ENCODE data around the gene CTNNA2. TPM values are rescaled to one million over a fixed set of nuclear protein-coding genes. Genes with fewer than 3 reads are reported as not detected.

CTNNA2 gene
- polyA plus RNA-seq, 1 of the 3 experiments (the other 2 are of a cell fraction): 0.30 TPM

DNA sequence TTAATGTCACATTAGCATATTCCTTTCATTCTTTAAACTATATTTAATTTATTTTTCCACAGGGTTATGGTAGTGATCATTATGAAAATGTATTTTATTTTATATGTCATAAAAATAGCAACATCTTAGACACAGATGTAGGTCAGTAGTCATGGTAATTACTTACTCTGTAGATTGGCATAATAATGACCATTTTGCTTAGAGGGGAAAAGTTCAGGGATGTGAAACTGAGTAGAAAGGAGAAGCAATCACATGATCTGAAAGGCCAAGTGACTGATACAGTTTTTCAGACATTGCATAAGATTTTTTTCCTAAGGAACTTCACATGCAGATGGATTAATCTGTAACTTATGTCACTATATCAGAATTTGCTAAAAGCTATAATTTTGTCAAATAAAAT lies 286.9 kb downstream of the CTNNA2 start:
- Histone ChIP-seq H2AFZ (ENCODE audit: low read depth) (no peak overlapping the region), H3K79me2 (ENCODE audit: insufficient read depth) (no peaks in the 10 kb centered on the region), H3K9me3 (no peaks in the 10 kb centered on the region), H3K27me3 (ENCODE audit: insufficient read depth) (no peaks in the 10 kb centered on the region), H3K4me1 (ENCODE audit: control insufficient read depth in 1 of 2, insufficient read depth in 2 of 2, low read depth in 1 of 2, low read length in 1 of 2) (no peaks in the 10 kb centered on the region; a peak in 1 of 4 replicates), H3K36me3 (replicated peaks in 1 of 2; ENCODE audit: control insufficient read depth in 1 of 2, insufficient read depth in 2 of 2, low read length in 1 of 2) (no peaks in the 10 kb centered on the region), H3K9ac (no peak overlapping the region), H4K20me1 (ENCODE audit: insufficient read depth) (no peaks in the 10 kb centered on the region), H3K4me3 (ENCODE audit: low read depth in 2 of 2, low read length in 1 of 2) (no peak overlapping the region), H3K9me2 (no peaks in the 10 kb centered on the region), H3K4me2 (no peak overlapping the region), H3F3A (replicated peaks; ENCODE audit: insufficient read depth) (no peaks in the 10 kb centered on the region), H3K27ac (ENCODE audit: low read depth in 2 of 2, low read length in 1 of 2) (no peak overlapping the region)
- ChIA-PET CTCF (no interaction called here), POLR2A (no interaction called here)
- DNase-seq: no peak
- TF ChIP-seq GABPA (IDR thresholded peaks at IDR 0.05; ENCODE audit: low read depth): no peak
- no peak for TF ChIP-seq RFX5 (IDR thresholded peaks at IDR 0.05; ENCODE audit: low read length)
- TF ChIP-seq, protein P1, sequence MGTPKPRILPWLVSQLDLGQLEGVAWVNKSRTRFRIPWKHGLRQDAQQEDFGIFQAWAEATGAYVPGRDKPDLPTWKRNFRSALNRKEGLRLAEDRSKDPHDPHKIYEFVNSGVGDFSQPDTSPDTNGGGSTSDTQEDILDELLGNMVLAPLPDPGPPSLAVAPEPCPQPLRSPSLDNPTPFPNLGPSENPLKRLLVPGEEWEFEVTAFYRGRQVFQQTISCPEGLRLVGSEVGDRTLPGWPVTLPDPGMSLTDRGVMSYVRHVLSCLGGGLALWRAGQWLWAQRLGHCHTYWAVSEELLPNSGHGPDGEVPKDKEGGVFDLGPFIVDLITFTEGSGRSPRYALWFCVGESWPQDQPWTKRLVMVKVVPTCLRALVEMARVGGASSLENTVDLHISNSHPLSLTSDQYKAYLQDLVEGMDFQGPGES (IDR thresholded peaks at IDR 0.05; ENCODE audit: low read depth, low read length): no peak
- TF ChIP-seq, protein P2, sequence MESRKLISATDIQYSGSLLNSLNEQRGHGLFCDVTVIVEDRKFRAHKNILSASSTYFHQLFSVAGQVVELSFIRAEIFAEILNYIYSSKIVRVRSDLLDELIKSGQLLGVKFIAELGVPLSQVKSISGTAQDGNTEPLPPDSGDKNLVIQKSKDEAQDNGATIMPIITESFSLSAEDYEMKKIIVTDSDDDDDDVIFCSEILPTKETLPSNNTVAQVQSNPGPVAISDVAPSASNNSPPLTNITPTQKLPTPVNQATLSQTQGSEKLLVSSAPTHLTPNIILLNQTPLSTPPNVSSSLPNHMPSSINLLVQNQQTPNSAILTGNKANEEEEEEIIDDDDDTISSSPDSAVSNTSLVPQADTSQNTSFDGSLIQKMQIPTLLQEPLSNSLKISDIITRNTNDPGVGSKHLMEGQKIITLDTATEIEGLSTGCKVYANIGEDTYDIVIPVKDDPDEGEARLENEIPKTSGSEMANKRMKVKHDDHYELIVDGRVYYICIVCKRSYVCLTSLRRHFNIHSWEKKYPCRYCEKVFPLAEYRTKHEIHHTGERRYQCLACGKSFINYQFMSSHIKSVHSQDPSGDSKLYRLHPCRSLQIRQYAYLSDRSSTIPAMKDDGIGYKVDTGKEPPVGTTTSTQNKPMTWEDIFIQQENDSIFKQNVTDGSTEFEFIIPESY (IDR thresholded peaks at IDR 0.05; ENCODE audit: borderline replicate concordance, low read depth): no peak
- TF ChIP-seq NFIC (IDR thresholded peaks at IDR 0.05; ENCODE audit: borderline replicate concordance): no peak
- no peak for TF ChIP-seq SIN3A (IDR thresholded peaks at IDR 0.05; ENCODE audit: borderline replicate concordance, low read depth, low read length)
- TF ChIP-seq EP300 (IDR thresholded peaks at IDR 0.05; ENCODE audit: borderline replicate concordance in 1 of 2, low read depth in 1 of 2, low read length in 1 of 2): no peak
- TF ChIP-seq GATA2 (CRISPR knock-in tag; IDR thresholded peaks at IDR 0.05): no peak
- TF ChIP-seq, protein P3, sequence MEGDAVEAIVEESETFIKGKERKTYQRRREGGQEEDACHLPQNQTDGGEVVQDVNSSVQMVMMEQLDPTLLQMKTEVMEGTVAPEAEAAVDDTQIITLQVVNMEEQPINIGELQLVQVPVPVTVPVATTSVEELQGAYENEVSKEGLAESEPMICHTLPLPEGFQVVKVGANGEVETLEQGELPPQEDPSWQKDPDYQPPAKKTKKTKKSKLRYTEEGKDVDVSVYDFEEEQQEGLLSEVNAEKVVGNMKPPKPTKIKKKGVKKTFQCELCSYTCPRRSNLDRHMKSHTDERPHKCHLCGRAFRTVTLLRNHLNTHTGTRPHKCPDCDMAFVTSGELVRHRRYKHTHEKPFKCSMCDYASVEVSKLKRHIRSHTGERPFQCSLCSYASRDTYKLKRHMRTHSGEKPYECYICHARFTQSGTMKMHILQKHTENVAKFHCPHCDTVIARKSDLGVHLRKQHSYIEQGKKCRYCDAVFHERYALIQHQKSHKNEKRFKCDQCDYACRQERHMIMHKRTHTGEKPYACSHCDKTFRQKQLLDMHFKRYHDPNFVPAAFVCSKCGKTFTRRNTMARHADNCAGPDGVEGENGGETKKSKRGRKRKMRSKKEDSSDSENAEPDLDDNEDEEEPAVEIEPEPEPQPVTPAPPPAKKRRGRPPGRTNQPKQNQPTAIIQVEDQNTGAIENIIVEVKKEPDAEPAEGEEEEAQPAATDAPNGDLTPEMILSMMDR (IDR thresholded peaks at IDR 0.05): no peak

DNA sequence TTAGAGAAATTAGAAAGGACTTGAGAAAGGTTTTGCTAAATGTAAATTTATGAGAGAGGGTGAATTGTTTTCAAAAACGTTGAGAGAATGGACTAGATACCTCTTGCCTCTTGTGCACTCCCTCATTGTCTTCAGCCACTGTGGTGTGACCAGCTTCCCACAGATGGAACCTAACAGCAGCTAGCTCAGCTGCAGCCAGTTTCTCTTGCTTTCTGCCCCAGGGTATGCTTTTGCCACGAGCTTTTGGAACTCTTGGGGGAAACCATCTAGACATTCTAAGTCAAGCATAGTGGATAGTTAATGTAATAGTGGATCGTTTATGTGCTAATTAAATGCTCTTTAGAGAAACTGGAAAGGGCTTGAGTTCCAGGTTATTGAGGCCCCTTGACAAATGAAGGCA lies 288.2 kb downstream of the CTNNA2 start:
- no peaks in the 10 kb centered on the region for H3K27me3 ChIP-seq (ENCODE audit: insufficient read depth)
- ChIA-PET CTCF (interaction anchor here (1.1 kb wide), 1 partner anchor 86 kb away, joined by 3 read pairs; no protein-coding TSS in a partner anchor), POLR2A (no interaction called here)
- H3K9me2 ChIP-seq: no peaks in the 10 kb centered on the region
- TF ChIP-seq, protein P4, sequence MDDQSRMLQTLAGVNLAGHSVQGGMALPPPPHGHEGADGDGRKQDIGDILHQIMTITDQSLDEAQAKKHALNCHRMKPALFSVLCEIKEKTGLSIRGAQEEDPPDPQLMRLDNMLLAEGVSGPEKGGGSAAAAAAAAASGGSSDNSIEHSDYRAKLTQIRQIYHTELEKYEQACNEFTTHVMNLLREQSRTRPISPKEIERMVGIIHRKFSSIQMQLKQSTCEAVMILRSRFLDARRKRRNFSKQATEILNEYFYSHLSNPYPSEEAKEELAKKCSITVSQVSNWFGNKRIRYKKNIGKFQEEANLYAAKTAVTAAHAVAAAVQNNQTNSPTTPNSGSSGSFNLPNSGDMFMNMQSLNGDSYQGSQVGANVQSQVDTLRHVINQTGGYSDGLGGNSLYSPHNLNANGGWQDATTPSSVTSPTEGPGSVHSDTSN (IDR thresholded peaks at IDR 0.05): no peak
- no peak for TF ChIP-seq CHD2 (IDR thresholded peaks at IDR 0.05; ENCODE audit: low read length, partially characterized antibody)
- TF ChIP-seq, protein P3 (IDR thresholded peaks at IDR 0.05): no peak
- TF ChIP-seq, protein P1 (IDR thresholded peaks at IDR 0.05; ENCODE audit: low read depth, low read length): no peak
- no peak for TF ChIP-seq RXRA (IDR thresholded peaks at IDR 0.05; ENCODE audit: borderline replicate concordance, low read depth)
- TF ChIP-seq, protein P2 (IDR thresholded peaks at IDR 0.05; ENCODE audit: borderline replicate concordance, low read depth): no peak
- TF ChIP-seq MEF2A (IDR thresholded peaks at IDR 0.05; ENCODE audit: borderline replicate concordance, low read depth): no peak
- no peak for TF ChIP-seq FOXJ3 (CRISPR knock-in tag; IDR thresholded peaks at IDR 0.05)
- no peak for TF ChIP-seq TCF12 (IDR thresholded peaks at IDR 0.05)
- H3K9ac ChIP-seq: no peak overlapping the region
- H3K4me1 ChIP-seq (ENCODE audit: control insufficient read depth in 1 of 2, insufficient read depth in 2 of 2, low read depth in 1 of 2, low read length in 1 of 2): no peaks in the 10 kb centered on the region; a peak in 1 of 4 replicates
- H3F3A ChIP-seq (replicated peaks; ENCODE audit: insufficient read depth): no peaks in the 10 kb centered on the region
- H3K79me2 ChIP-seq (ENCODE audit: insufficient read depth): no peaks in the 10 kb centered on the region
- no peak overlapping the region for H3K27ac ChIP-seq (ENCODE audit: low read depth in 2 of 2, low read length in 1 of 2)
- H3K4me3 ChIP-seq (ENCODE audit: low read depth in 2 of 2, low read length in 1 of 2): no peak overlapping the region
- no peaks in the 10 kb centered on the region for H4K20me1 ChIP-seq (ENCODE audit: insufficient read depth)
- no peaks in the 10 kb centered on the region for H3K36me3 ChIP-seq (replicated peaks in 1 of 2; ENCODE audit: control insufficient read depth in 1 of 2, insufficient read depth in 2 of 2, low read length in 1 of 2)
- no peak overlapping the region for H3K4me2 ChIP-seq
- no peak overlapping the region for H2AFZ ChIP-seq (ENCODE audit: low read depth)
- no peaks in the 10 kb centered on the region for H3K9me3 ChIP-seq
- WGBS (ENCODE audit: low lambda C conversion rate): 4% methylated on average over 3 of the region's 3 CpGs
- DNase-seq: no peak

Data from SK-N-SH (cell line).